ENCODE measurements around the gene RORB.

GRCh38 chr9:74662674-74663073 is 165.5 kb downstream of the RORB start:
- no peak for TF ChIP-seq CTCF (IDR thresholded peaks at IDR 0.05)
- TF ChIP-seq POLR2A (IDR thresholded peaks at IDR 0.05) = no peak
